Measurements from ENCODE around the gene RPL28. TPM values are rescaled to one million over a fixed set of nuclear protein-coding genes. Genes with fewer than 3 reads are reported as not detected.

RPL28 gene
- total RNA-seq, 4 donors from 2014 or later, result 466 to 875 (median 590) TPM

GRCh38 chr19:55377356-55378131 is 8.2 kb upstream of the RPL28 start:
- intact Hi-C loops (cut with DNase I; ENCODE audit: low total_unique reads), result no loop called here
- TF ChIP-seq CTCF (IDR thresholded peaks at IDR 0.05) (no peak), POLR2A (IDR thresholded peaks at IDR 0.05) (no peak)
- WGBS, 2 donors, result 39 to 49% methylated on average over 36 to 43 of the region's 43 CpGs
- H3K4me3 ChIP-seq (ENCODE audit: low read depth, poor library complexity, severe bottlenecking), result no peak overlapping the region
- no peak for DNase-seq (ENCODE audit: low spot score in 2 of 2)

- H3K4me3 ChIP-seq (ENCODE audit: low read depth, poor library complexity, severe bottlenecking), result no peak overlapping the region
- intact Hi-C loops (cut with DNase I; ENCODE audit: low total_unique reads), result no loop called here
- DNase-seq (ENCODE audit: low spot score in 2 of 2), result no peak
These were observed 6.6 kb upstream of the RPL28 start for GRCh38 chr19:55379174-55379573.

GRCh38 chr19:55382013-55382412 is 3.7 kb upstream of the RPL28 start:
- no peak for DNase-seq (ENCODE audit: low spot score in 2 of 2)
- intact Hi-C loops (cut with DNase I; ENCODE audit: low total_unique reads), result no loop called here
- TF ChIP-seq CTCF (IDR thresholded peaks at IDR 0.05), result no peak
- TF ChIP-seq POLR2A (IDR thresholded peaks at IDR 0.05), result no peak

More at GRCh38 chr19:55379174-55379573, 6.6 kb upstream of the RPL28 start:
- TF ChIP-seq POLR2A (IDR thresholded peaks at IDR 0.05) (no peak), CTCF (IDR thresholded peaks at IDR 0.05) (no peak)
- 66% methylated on average over 8 to 11 of the region's 11 CpGs for WGBS, 2 donors

GRCh38 chr19:55382522-55383054 is 3.1 kb upstream of the RPL28 start:
- H3K4me3 ChIP-seq (ENCODE audit: low read depth, poor library complexity, severe bottlenecking), result no peak overlapping the region
- intact Hi-C loops (cut with DNase I; ENCODE audit: low total_unique reads), result no loop called here
- no peak for TF ChIP-seq POLR2A (IDR thresholded peaks at IDR 0.05)
- TF ChIP-seq CTCF (IDR thresholded peaks at IDR 0.05), result no peak
- no peak for DNase-seq (ENCODE audit: low spot score in 2 of 2)
- 97 to 100% methylated on average over 3 of the region's 3 CpGs for WGBS, 2 donors

More at GRCh38 chr19:55382013-55382412, 3.7 kb upstream of the RPL28 start:
- WGBS, 2 donors, result 96 to 99% methylated on average over 5 of the region's 5 CpGs
- H3K4me3 ChIP-seq (ENCODE audit: low read depth, poor library complexity, severe bottlenecking), result no peak overlapping the region

GRCh38 chr19:55383279-55384130 is 2.2 kb upstream of the RPL28 start:
- H3K4me3 ChIP-seq (ENCODE audit: low read depth, poor library complexity, severe bottlenecking), result peak overlapping the region; percentile 42
- WGBS, 2 donors, result 7 to 10% methylated on average over 33 to 49 of the region's 88 CpGs
- intact Hi-C loops (cut with DNase I; ENCODE audit: low total_unique reads), result no loop called here
- no peak for TF ChIP-seq CTCF (IDR thresholded peaks at IDR 0.05)
- no peak for TF ChIP-seq POLR2A (IDR thresholded peaks at IDR 0.05)
- DNase-seq (ENCODE audit: low spot score in 2 of 2), result peak in 1 of 2 donors; percentile 90
